Colon (tissue), 2 donors: ENCODE measurements around the gene CRB2.
"Not testable (repeated sequence)": the region's sequence is repeated elsewhere in the genome, so short reads cannot be mapped to it uniquely, and the experiment has no call there.

Experiments
- FAIRE-seq: peaks from 2 replicates; lab custom pipeline; 2012; peaks lifted over from hg19 to GRCh38; lab: Jason Lieb, UNC
- donor health status: control.
- donor health status: control.

Gene CRB2

DNA sequence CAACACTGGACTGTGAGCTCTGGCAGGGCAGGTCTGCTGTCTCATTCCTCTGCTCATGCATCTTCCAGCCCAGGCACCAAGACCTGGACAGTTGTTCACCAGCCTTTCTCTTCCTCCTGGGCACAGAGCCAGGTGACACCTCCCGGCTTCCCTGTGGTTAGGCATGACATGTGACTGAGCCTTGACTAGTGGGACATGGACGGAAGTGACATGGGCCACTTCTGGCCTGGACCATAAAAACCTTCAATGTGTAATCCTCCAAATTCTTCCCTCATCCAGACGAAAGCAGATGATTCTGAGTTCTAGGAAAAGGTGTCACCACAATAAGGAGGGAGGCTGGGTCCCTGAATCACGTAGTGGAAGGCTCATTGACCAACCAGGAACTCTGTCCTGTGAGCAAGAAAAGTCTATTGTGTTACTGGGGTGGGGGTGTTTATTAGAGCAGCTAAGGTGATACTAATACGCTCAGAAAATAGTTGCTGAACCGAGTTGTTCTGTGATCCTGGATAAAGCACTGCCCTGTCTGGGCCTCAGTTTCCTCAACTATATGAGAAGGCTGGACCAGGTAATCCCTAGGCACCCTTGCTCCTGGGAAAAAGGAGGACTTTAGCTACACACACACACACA is 26.6 kb upstream of the CRB2 start:
- FAIRE-seq = no peak

DNA sequence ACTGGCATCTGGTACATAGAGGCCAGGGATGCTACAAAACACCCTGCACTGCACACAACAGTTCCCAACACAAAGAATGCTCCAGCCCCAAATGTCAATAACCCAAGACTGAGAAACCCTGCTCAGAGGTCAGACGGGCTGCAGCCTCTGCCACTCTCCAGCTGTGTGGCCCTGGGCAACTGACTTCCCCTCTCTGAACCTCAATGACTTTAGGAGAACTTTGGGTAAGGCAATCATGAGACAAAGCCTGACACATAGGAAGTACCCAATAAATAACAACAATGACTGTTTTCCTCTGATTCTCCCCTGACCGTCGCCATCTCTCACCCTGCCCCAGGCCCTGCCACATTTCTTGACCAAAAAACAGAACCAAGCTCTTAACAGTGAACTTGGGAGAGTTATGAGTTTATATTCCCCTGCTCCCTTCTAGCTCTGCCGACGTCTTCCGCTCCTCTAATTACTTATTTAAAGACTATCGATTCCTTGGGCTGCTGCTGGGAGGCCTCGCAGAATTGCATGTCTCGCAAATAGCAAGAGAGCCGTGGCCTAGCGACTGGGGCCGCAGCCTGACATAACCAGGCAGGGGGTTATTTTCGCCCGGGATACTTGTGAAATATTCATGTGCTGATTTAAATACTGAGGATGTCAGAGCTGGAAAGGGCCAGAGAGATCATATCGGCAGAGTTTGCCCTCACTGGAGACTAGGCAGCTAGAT is 24.5 kb upstream of the CRB2 start:
- no peak for FAIRE-seq

DNA sequence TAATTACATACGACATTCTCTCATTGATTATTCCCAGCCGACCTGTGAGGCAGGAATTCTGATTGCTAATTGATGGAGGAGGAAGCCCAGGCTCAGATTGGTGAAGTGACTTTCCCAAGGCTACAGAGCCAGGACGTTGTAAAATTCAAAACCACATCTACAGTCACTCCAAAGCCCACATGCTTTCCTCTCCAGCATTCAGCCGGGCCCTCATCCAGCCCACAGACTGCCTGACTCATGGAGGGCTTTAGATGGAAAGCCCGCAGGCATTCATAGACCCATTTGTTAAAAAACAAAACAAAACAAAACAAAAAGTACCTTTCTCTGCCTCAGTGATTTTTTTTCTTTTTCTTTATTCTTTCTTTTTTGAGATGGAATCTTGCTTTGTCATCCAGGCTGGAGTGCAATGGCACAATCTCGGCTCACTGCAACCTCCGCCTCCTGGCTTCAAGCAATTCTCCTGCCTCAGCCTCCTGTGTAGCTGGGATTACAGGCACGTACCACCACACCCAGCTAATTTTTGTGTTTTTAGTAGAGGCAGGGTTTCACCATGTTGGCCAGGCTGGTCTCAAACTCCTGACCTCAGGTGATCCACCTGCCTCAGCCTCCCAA is 22.8 kb upstream of the CRB2 start:
- not testable (repeated sequence) for FAIRE-seq

DNA sequence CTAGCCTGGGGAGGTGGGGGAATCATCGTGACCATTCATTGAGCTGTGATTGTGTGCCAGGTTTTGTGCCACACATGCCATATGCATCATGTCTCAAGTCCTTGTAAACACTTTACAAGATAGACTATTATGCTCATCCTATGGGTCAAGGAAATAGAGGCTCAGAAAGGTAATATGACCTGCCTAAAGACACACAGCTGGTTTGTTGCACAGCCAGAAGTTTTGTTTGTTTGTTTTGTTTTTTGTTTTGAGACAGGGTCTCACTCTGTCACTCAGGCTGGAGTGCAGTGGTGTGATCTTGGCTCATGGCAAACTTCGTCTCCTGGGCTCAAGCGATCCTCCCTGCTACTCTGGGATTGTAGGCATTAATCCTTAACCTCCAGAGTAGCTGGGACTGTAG is 21.4 kb upstream of the CRB2 start:
- FAIRE-seq = no peak

DNA sequence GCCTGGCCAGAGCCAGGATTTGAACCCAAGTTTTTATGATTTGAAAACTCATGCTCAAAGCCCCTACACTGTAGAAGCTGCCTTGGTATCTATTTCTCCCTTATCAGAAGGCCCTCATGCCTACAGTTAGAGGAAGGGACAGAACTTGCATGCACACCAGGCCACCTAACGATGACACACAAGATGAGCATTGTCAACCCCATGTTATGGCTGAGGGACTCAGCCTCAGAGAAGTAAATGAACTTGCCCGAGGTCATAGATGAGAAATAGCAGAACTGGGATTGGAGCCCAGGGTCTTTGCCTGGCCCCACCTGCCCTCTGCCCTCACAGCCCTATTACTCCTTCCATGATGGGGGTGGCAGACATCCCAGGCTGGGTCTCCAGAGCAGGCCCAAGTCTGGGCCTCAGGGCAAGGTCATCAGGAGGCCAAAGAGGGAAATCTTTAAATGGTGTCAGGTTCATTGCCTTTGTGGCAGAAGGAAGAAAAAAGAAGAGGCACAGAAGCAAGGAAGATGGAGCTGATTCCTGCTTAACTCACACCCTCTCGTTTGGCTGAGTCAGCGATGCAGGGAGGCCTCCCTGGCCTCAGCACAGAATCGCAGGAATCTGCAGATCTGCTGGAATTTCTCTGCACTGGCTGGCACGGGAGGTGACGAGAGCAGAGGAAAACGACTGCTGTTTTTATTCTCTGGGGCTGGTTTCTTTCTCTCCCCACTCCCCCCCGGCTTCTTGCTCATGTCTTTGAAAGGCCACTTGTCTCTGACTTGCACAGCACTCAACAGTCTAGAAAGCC is 20.6 kb upstream of the CRB2 start:
- no peak for FAIRE-seq

DNA sequence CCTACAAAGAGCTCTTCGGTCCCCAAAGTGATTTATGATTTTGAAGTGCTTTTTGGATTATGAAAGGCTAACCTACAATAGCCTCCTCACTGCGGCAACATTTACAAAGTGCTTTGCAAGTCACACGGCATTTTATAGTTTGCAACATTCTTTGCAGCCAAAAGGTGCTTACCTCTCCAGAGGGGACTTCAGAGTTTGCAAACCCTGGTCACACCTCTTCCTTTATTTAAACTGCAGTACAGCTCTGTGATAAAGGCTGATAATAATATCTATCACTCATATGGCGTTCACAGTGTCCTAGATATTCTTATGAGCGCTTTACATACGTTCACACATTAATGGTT is 20.0 kb upstream of the CRB2 start:
- no peak for FAIRE-seq

DNA sequence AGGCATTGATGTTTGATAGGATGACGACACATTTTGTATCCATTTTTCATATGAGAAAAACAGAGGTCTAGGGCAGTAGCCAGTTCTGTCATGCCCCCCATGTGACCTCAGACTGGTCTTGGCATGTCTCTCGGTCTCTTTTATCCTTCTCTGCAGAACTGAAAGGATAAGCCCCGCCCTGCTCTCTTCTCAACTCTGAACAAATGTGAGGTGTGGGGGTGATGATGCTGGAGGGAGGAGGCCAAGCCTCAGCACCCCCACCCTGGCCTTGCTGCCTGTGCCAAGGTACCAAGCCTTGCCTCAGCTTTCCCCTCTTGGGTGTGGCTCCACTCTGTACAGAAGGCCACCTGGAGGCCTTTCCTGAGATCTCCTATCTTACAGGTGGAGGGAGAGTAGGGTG is 19.5 kb upstream of the CRB2 start:
- FAIRE-seq = no peak

GRCh38 chr9:123336959-123337358 is 19.0 kb upstream of the CRB2 start:
- no peak for FAIRE-seq

- no peak for FAIRE-seq
Observed at GRCh38 chr9:123337971-123338370, 18.0 kb upstream of the CRB2 start.

DNA sequence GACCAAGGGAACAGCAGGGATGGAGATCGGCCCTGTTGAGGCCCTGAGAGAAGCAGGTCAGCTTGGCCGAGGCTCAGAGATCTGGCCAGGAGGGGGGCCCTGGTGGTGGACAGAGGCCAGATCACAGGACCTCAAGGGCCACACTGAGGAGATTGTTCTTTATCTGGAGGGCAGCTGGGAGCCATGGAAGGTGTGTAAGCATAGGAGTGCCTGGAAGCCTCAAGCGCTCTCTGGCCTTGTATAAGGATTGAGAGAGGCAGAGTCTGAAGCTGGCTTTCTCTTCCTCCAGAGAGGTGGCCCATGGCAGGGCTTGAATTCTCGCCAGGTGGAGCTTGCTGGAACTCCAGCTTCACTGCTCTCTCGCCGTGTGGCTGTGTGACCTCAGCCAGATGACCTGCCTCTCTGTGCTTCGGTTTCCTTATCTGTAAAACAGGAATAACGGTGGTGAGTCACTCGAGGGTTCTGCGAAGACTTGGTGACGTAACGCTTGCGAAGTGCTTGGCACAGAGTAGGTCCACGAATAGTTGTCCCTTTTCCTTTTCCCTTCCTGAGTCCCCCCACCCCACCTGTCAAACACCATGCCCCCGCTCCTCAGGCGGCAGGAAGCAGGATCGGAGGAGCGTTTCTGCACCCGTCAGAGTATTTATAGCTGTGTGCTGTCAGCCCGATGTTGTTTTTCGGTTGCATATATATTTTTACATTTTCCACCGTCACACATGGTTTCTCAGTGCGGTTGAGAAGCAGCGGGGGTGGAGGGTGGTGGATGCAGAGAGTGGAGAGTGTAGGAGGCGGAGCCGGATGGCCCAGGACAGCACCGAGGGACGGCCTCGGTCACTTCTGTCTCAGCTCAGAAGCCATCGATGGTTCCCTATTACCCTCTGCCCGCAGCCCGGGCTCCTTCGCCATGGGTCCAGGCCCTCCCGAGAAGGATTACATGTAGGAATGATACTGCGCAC is 17.0 kb upstream of the CRB2 start:
- no peak for FAIRE-seq

DNA sequence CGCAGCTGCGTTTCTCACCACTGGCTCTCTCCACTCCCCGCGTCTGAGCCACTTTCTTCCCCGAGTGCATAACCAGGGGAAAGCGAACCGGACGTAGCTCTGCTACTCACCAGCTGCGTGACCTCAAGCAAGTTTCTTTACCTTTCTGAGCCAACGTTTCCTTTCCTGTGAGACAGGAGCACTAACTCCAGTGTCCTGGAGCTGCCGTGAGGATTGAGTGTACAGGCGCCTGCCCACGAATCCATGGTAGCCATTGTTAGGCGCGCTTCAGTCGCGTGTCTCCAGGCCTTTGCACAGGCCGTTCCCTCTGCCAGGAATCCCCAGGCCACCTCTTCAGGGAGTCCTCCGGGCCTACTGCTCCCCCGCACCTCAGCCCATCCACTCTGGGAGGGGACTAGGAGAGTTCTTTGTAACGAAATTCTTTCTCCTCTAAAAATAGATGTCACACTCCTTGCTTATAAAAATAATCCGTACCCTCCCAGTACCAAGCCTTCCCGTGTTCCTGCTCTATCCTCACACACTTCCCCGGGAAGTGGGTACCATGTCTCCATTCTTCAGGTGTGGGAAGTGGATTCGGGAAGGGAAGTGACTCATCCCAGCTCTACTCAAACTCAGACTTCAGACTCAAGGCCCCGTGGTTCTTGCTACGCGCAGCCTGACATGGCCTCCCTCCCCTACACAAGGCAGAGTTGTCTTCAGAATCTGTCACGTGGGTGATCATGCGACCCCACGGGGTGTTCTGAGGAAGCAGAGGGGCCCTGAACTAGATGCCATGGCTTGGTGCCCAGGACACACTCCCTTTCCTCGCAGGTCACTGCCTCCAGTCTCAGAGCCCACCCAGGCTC is 16.1 kb upstream of the CRB2 start:
- no peak for FAIRE-seq

- no peak for FAIRE-seq
Observed at GRCh38 chr9:123341816-123342215, 14.2 kb upstream of the CRB2 start.

DNA sequence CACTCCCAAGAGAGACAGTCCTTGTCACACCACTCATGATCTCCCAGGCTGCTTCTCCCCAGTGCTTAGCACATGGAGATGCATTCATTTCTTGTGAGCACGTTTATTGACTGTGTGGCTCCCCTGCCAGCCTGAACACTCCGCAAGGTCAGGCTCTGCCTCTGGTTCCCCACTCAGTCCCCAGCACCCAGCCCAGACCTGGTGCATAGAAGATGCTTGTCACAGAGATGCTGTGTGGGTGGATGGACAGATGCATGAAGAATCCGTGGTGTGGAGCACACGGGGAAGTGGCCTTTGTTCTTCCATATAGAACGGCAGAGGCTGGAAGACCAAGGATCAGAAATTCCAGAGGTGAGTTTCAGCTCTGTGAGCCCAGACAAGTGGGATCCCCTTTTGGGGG is 13.8 kb upstream of the CRB2 start:
- FAIRE-seq = no peak

DNA sequence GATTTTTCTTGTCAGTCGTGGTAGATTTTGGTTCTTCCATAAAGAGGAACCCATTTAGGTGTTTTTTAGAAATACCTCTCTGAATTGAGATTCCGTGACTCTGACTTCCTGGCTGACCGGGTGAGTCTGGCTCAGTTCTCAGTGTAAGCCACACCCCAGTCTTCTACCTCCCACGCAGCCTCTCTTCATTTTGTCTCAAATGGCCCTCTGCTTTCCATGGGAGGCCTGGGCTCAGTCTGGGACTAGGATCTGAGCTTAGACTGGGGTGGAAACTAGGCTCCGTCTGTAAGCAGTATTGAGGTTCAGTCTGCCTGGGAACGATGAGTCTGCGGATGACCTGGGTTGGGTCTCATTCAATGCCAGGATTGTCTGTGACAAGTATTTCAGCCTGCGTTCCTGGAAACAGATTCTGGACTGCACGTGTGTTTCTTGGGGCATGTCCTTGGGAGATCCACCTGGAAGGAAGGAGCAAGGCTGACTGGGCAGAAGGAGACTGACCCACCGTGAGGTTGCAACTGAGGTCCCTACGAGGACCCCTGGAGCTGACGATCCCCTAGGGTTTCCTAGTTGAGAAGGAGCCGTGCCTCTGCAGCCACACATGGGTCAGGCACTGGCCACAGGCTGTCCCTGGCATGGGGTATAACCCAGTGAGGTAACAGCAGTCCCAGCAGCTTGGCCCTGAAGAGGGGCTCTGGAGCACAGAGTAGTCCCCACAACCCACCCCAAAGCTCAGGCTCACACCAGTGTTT is 12.4 kb upstream of the CRB2 start:
- FAIRE-seq = no peak

DNA sequence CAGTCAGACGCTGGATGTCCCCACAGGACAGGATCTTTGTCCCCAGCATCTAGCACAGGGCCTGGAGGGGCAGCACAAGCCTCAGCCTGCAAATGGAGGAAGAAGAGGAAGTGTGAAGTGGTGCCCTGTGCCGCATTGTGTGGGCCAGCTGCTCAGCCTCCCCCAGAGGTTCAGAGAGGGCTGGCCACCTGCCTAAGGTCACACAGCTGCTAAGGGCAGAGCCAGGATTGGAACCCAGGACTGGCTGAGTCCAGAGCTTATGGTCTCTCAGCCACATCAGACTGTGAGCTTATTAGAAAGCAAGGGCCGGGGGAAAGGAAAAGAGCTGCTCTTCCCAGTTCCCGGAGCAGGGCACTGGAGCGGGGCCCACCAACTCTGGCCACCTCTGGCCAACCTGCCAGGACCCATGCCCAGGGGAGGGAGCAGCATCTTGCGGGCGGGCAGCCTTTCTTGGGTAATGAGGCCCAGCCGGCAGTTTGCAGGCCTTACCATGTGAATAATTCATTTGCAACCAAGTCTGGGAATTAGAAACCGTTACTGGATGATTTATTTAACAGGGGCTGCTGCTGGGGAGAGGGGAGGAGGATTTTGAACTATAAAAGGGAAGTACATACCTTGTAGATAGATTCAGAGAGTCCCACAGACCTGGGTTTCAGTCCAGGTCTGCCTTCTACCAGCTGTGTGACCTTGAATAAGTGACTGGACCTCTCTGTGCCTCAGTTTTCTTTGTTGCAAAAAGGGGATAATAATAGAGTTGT is 11.6 kb upstream of the CRB2 start:
- FAIRE-seq = no peak

GRCh38 chr9:123345567-123345955 is 10.4 kb upstream of the CRB2 start:
- FAIRE-seq = no peak

DNA sequence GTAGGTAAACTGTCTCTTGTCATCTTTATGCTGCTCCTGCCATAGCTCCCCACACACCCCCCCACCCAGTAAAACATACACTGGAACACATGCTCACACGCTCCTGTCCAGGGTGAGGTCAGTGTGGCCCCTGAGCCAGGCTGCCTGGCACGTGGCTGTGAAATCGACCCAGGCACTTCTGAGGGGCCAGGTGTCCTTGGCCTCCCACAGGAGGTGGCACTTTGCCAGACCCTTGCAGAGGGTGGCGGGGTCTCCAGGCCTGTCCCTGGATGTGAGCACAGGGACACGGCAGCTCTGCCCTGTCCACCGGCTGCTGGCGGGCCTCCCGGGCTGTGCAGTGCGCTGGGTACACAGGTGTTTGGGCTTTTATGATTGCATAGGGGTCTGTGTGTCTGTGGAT is 10.0 kb upstream of the CRB2 start:
- FAIRE-seq = no peak

DNA sequence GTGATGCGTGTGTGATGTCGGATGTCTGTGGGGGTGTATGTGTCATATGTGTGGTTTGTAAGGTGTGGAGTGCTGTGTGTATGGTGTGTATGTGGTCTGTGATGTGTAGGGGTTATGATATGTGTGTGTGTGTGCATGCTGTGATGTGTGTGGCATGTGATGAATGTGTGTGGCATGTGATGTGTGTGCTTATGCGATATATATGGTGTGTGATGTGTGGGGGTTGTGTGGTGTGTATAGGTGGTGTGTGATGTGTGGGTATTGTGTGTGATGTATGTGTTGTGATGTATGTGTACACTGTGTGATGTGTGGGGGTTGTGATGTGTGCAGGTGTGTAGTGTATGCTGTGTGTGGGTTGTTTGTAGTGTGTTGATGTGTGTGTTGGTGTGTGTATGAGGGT is 9.2 kb upstream of the CRB2 start:
- no peak for FAIRE-seq

DNA sequence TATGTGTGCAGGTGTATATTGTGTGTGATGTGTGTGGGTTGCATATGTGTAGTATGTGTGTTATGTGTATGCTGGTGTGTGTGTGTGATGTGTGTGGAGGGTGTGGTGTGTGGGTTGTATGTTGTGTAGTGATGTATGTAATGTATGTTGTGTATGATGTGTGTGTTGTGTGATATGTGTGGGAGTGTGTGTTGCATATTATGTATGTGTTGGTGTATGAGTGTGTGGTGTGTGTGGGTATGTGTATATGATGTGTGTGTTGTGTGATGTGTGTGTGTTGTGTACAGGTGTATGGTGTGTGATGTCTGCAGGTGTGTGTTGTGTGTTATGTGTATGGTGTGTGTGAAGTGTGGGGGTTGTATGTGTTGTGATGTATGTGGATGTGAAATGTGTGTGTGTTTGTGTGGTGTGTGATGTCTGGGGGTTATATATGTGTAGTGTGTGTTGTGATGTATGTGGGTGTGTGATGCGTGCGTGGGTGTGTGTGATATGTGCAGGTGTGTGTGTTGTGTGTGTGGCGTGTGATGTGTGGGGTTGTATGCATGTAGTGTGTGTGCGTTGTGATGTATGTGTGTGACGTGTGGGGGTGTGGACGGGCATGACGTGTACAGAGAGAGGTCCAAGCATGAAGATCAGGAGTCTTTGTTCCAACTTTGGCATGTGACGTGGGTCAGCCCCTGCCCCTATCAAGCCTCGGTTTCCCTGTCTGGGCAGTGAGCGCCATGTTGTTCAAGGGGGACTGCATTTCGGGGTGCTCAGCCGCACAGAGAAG is 8.5 kb upstream of the CRB2 start:
- FAIRE-seq = no peak
